ENCODE data around the gene TNF. TPM values are rescaled to one million over a fixed set of nuclear protein-coding genes. Genes with fewer than 3 reads are reported as not detected.

TNF gene
- total and polyA plus RNA-seq, 12 donors = 0.22 to 3.2 (median 1.0) TPM; not detected in 1

DNA sequence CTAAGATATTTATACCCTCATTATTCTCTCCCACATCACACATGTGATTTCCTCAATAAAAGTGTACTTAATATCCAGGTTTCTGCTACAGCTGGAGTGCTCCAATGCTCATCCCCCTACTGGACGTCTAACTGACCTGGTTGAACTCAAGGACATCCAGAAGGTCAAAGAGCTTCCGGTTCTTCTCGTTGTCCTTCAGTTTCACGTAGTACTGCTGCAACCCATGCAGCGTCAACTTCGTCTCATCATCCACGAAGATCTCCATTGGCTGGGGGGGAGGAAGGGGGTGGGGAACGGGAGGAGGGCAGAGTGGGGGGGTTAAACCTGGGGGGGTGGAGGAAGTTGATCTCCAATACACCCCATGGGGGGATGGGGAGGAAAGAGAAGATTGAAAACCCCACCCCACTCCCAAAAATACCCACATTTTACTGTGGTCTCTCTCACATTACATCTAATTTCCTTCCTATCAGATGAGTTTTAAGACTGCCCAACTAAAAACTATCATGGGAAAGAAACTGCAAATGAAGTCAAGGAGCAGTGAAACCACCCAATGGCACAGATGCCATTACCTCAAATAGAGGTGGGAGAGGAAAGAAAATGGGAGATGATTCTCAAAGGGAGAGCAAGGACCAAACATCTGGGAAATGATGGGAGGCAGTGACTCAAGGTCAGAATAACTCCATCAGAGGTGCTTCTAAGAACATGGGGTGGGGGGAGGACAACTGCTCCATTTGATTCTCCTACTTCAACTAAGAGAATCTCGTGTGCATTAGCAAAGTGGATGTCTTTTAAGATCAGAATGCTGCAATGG is 42.5 kb upstream of the TNF start:
- Histone ChIP-seq H3K36me3 (replicated peaks in 1 of 2) (peaks cover 0 to 80% of the 10 kb centered on the region in 2 donors), H3K4me3 (no peak overlapping the region), H3K27me3 (no peaks in the 10 kb centered on the region), H3K9me3 (replicated peaks in 1 of 3) (no peaks in the 10 kb centered on the region), H3K4me1 (replicated peaks in 1 of 2) (peaks cover 0 to 11% of the 10 kb centered on the region in 2 donors), H3K27ac (peak overlapping the region in 1 of 5 donors; percentile 14)
- WGBS, 4 donors = 29 to 46% (median 39%) methylated on average over 9 of the region's 9 CpGs
- DNase-seq = peak in 2 of 7 donors; percentile 33 to 48
- TF ChIP-seq POLR2A (IDR thresholded peaks at IDR 0.05) = no peak
- TF ChIP-seq, protein P1, sequence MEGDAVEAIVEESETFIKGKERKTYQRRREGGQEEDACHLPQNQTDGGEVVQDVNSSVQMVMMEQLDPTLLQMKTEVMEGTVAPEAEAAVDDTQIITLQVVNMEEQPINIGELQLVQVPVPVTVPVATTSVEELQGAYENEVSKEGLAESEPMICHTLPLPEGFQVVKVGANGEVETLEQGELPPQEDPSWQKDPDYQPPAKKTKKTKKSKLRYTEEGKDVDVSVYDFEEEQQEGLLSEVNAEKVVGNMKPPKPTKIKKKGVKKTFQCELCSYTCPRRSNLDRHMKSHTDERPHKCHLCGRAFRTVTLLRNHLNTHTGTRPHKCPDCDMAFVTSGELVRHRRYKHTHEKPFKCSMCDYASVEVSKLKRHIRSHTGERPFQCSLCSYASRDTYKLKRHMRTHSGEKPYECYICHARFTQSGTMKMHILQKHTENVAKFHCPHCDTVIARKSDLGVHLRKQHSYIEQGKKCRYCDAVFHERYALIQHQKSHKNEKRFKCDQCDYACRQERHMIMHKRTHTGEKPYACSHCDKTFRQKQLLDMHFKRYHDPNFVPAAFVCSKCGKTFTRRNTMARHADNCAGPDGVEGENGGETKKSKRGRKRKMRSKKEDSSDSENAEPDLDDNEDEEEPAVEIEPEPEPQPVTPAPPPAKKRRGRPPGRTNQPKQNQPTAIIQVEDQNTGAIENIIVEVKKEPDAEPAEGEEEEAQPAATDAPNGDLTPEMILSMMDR (IDR thresholded peaks at IDR 0.05) = no peak
- intact Hi-C loops (cut with DNase I) = no loop called here

DNA sequence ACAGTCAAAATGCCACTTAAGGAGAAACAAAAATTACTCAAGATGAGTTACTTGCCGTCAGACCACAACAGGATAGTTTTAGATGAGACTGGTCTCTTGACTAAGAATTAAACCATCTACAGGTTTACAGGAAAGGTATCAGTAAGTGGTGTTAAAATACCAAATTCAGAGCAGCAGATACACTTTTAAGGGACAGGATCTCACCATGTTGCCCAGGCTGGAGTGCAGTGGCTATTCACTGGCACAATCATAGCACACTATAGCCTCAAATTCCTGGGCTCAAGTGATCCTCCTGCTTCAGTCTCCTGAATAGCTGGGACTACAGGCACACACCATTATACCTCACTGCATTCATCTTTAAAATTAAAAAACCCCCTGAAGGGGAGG is 41.9 kb upstream of the TNF start:
- Histone ChIP-seq H3K4me1 (replicated peaks in 1 of 2) (peaks cover 0 to 14% of the 10 kb centered on the region in 2 donors), H3K36me3 (replicated peaks in 1 of 2) (peaks cover 0 to 86% of the 10 kb centered on the region in 2 donors), H3K9me3 (replicated peaks in 1 of 3) (no peaks in the 10 kb centered on the region), H3K4me3 (no peak overlapping the region), H3K27me3 (no peaks in the 10 kb centered on the region), H3K27ac (no peak overlapping the region)
- no peak for DNase-seq
- no peak for TF ChIP-seq POLR2A (IDR thresholded peaks at IDR 0.05)
- TF ChIP-seq, protein P1 (IDR thresholded peaks at IDR 0.05) = no peak
- intact Hi-C loops (cut with DNase I) = no loop called here
- 75 to 100% (median 87%) methylated on average over 1 of the region's 1 CpG for WGBS, 4 donors

DNA sequence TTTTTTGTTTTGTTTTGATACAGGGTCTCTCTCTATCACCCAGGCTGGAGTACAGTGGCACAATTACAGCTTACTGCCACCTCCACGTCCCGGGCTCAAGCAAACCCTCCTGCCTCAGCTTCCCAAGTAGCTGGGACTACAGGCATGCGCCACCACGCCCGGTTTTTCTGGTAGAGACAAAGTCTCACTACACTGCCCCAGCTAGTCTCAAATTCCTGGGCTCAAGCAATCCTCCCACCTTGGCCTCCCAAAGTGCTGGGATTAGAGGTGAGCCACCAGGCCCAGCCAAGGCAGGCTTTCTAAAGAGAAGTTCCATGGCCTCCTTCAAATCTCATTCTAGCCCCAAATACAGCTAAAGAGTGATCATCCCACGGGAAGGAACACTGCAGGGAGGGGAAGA is 41.4 kb upstream of the TNF start:
- Histone ChIP-seq H3K36me3 (replicated peaks in 1 of 2) (peaks cover 0 to 91% of the 10 kb centered on the region in 2 donors), H3K27ac (no peak overlapping the region), H3K9me3 (replicated peaks in 1 of 3) (no peaks in the 10 kb centered on the region), H3K27me3 (no peaks in the 10 kb centered on the region), H3K4me3 (no peak overlapping the region), H3K4me1 (replicated peaks in 1 of 2) (peaks cover 2 to 20% of the 10 kb centered on the region in 2 donors)
- WGBS, 4 donors = 92 to 98% (median 94%) methylated on average over 6 of the region's 6 CpGs
- intact Hi-C loops (cut with DNase I) = no loop called here
- DNase-seq = no peak
- no peak for TF ChIP-seq POLR2A (IDR thresholded peaks at IDR 0.05)
- TF ChIP-seq, protein P1 (IDR thresholded peaks at IDR 0.05) = no peak

DNA sequence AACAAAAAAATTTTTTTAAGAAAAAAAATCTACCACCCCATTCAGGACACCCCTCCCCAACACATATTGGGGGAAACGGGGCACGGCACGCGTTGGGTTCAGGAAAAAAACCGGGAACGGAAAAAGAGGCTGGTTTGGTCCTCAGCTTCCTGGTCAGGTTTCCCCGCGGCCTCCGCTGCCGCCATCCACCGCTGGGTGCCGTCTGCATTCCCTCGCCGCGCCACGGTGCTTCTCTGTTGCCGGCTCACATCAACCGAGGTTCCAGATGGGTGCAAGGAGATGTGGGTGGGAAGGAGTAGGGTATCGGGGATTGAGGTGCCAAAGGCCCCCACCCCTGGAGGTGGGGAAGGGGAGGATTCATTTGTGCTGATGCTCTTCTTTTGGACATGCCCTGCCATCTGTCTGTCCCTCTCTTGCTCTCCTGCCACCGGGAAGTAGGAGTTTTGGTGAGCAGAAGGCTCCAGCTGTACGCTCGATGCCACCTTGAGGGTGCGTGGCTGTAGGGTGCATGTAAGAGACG is 40.8 kb upstream of the TNF start:
- intact Hi-C loops (cut with DNase I) = loop anchor here (5.0 kb wide), 1 partner anchor 37 kb away; the partner anchor contains the start of gene MICB (in 2 of the 2)
- WGBS, 4 donors = 88 to 91% (median 90%) methylated on average over 21 to 24 of the region's 24 CpGs

More for the DNA sequence above, 40.8 kb upstream of the TNF start:
- H3K9me3 ChIP-seq (replicated peaks in 1 of 3) = no peaks in the 10 kb centered on the region
- peaks cover 5 to 25% of the 10 kb centered on the region in 2 donors for H3K4me1 ChIP-seq (replicated peaks in 1 of 2)
- DNase-seq = no peak
- H3K4me3 ChIP-seq = no peak overlapping the region
- no peak overlapping the region for H3K27ac ChIP-seq
- H3K36me3 ChIP-seq (replicated peaks in 1 of 2) = peaks cover 0 to 97% of the 10 kb centered on the region in 2 donors
- H3K27me3 ChIP-seq = no peaks in the 10 kb centered on the region
- TF ChIP-seq POLR2A (IDR thresholded peaks at IDR 0.05) = no peak
- TF ChIP-seq, protein P1 (IDR thresholded peaks at IDR 0.05) = no peak
